HG02840 (cell line): Measurements from ENCODE around the gene ERBB4.
A peak's percentile ranks its signal among the peaks of the same experiment; 100 is the strongest.

Experiments
- ATAC-seq: cut with Tn5 transposase; IDR thresholded peaks from one replicate; pipeline ENCODE4 v1.9.1; 2021; ENCODE audit warnings: mild to moderate bottlenecking, moderate library complexity, moderate number of reproducible peaks; ENCODE audit not compliant: unreplicated experiment, low FRiP score

Gene ERBB4

DNA sequence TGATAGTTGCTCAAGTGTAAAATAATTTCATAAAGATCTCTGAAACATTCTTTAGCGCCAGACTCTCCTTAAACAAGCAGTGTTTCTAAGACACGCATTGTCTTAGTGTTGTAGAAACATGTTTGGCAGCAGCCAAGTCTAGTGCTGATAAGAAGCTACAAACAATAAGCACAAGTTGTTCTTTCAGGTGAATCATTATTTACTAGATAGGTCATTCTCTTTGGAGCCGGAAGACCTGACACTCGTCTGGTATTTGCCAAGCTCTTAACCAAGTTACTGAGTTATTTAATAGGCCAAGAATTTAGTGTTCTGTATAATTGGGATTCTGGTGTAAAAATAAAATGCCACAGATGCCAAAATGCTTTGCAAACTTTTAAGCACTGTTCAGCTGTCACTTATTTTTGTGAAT is 1130.1 kb downstream of the ERBB4 start:
- ATAC-seq, result no peak

DNA sequence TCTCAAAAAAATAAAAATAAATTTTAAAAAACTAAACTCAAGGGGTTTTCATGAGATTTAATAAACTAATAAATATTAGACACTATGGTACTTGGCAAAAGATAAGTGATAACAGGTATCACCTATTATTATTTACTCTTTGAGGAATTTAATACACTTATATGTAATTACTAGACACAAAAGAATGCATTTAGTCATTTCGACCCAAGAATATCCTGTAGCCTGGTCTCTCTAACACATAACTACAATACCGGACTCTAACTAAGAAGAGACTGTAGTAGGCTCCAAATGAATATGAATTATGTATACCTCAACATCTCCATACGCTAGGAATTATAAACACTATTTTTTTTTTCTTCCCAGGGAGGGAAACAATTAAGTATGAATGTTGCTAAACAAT is 1131.5 kb downstream of the ERBB4 start:
- ATAC-seq, result no peak

DNA sequence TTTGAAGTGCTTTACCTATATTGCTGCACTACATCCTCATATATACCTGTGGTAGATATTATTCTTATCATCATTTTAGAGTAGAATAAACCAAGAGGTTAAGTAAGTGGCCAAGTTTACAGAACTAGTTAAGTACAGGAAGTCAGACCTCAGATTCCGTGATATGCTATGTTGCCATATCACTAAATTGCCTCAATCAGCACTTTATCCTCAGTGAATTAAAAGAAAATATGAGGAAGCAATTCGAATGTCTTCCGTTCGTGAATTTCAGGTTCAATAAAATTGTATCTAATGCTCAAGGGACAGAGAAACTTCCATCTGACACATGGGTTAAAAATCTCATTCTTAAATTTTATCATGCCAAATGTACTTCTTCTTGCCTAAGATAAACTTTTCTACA is 1133.6 kb downstream of the ERBB4 start:
- no peak for ATAC-seq

DNA sequence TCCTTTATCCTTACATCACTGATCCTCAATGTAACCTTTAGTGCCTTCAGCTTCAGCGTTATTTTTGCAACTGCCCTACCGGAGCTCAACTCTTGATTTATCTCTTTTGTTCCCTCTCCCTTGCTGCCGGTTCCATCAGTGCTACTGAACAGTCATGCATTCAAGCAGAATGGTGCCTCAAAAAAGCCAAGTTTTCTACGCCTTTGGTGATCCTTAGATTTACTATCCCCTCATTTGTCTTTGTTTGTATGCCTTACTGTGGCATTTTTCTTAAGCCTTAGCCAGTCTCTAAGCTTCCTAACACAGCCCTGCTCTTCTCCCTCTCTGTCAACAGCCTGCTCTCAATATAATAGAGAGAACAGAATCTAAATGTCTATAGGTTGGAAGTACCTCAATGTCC is 1134.5 kb downstream of the ERBB4 start:
- ATAC-seq, result no peak

DNA sequence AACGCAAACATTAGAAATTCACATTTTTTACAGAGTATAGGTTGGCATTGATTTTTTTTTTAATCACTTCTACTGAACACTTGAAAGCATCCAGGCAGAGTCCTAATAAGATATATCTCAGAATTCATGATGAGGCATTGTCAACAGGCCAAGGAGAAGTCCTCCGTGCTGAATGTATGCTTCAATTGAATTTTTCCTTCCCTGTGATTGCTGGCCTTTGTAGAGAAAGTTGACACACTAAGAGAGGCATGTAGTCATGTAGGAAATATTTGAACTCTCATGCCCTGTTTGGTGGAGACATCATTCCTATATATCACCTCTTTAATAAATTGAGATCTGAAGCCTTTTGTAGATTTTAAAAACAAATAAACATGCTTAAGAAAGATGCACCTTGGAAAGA is 1137.3 kb downstream of the ERBB4 start:
- no peak for ATAC-seq

- ATAC-seq, result no peak
Observed at GRCh38 chr2:211397764-211398163, 1140.8 kb downstream of the ERBB4 start.

GRCh38 chr2:211396815-211397214 is 1141.8 kb downstream of the ERBB4 start:
- ATAC-seq, result no peak

- ATAC-seq, result no peak
Observed at GRCh38 chr2:211391189-211391567, 1147.4 kb downstream of the ERBB4 start.

DNA sequence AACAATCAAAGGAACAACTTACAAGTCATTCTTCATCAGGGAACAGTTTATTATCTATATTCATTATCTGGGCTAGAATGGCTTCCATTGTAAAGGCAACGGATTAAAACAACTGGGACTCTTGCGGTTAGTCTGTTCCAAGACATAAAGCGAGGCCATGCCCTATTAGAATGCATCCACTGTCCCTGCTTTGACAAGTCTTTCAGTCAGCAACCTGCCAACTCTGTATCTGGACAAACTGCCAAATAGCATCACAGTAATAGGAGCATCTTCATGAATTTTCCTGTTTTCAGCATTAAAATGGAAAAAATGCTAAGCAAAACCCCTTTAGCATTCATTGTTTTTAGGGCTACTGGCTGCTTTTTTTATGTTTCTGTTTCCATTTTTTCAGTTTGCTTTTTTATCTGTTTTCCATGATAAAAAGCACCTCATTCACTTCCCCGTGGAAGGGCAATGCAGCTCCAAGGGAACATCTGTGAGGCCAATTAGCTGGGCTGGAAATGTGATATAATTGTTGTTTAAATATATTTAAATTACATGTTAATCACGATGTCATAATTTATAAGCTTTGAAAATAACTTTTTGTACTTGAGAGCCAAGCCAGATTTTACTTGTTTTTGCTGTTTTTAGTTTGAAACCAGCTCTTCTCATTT is 1147.9 kb downstream of the ERBB4 start:
- ATAC-seq, result no peak

GRCh38 chr2:211387734-211388133 is 1150.9 kb downstream of the ERBB4 start:
- ATAC-seq, result no peak

GRCh38 chr2:211380041-211380440 is 1158.6 kb downstream of the ERBB4 start:
- ATAC-seq, result no peak

DNA sequence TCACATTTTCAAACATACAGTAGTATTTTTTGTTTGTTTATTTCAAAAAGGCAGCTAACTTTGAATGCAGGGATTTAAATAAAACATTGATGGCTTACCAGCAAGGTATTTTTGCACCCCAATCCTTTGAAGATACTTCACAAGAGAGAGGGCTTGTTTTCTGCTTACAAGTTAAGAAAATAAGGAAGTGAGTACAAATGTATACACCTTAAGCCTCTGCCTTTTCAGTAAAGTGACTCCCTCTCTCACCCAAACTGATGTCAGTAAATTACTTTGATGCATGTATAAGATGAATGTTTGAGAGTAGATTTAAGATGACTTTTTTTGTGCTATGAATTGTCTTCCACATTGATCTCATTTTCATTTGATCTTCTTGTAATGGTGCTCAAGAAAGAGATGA is 1162.2 kb downstream of the ERBB4 start:
- ATAC-seq, result no peak

DNA sequence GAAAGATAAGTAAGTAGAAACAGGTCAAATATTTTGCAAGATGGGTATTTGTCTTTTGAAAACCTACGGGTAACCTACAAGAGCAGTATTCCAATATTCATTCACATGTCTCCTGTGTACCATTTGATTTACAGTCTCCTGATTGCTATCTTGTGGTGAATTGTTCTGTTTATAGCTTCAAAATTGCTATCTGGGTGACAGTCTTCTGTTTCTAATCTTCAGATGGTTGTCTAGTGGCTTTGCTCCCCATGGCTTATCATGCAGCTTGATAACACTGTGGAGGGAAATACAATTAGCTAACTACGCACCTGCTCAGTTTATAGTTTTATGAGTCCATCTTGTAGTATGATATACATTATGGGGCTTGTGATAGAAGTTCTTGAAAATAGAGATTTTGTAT is 1165.4 kb downstream of the ERBB4 start:
- ATAC-seq, result no peak

DNA sequence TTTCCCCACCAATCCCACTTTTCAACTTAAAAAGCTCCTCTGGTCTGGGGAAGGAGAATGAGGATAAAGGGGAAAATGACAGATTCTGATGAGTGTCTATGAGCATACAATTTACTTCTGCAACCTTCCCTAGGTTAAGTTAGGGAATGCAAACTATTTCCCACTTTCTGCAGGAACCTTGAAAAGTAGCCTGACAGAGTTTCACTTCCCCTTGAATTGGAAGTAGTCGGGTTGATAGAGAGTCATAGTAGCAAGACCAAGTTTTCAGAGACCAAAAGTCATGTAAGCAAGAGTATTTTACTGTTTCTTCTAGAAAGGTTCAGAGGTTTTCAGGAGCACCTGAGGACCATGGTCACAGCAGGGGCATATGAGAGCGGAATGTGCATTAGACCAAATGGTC is 1167.1 kb downstream of the ERBB4 start:
- no peak for ATAC-seq

- ATAC-seq, result no peak
Observed at GRCh38 chr2:211368467-211368866, 1170.1 kb downstream of the ERBB4 start.

GRCh38 chr2:211367711-211368110 is 1170.9 kb downstream of the ERBB4 start:
- ATAC-seq, result peak; percentile 84

DNA sequence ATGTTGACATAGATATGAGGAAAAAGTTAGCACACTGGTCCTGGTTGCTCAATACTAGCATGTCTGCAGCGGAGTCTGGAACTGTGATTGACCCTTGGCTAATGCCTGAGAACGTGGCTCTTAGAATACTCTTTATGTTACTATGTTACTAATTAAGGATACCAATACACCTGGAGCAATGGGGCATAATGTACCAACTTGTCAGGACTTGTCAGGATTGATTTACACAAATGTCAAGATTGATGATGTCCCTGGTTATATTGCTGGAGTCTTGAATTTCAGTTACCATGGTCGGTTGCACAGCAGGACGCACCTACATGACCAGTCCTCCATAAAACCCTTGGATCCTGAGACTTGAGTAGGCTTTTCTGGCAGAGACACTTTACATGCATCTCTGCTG is 1171.3 kb downstream of the ERBB4 start:
- ATAC-seq, result no peak

- ATAC-seq, result no peak
Observed at GRCh38 chr2:211364911-211365310, 1173.7 kb downstream of the ERBB4 start.

DNA sequence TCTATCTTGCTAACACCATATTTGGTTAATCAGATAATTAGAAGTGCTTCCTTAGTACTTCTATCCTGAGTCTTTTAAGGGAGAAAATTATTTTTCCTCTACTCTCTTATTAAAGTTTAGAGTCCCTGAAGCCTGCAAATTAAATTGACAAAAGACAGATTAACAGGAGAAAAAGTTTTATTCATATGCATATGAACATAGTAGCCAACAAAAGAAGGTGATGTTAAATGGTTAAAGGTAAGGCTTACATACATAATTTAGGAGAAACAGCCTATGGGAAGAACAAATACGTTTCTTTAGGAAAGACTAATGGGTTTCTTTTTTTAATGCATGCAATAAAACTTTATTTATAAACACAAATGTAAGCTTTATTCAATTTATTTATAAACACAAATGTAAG is 1177.2 kb downstream of the ERBB4 start:
- ATAC-seq, result no peak

DNA sequence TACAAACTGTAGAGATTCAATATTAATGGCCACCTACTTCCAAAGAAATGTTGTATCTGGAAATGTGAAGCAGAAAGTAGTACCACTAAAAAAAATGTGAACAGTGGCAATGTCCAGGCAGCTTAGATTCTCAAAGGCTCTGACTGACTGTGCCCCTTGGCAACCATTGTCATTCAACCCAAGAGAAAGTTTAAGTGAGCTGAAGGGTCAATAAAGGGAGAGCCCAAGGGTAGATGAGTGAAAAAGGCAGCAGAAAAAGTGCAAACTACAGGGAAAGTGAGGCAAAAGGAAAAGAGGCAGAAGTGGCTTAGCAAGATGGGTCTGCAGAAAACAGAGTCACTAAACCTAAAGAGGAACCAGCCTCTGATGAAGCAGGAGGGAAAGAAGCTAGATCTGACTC is 1179.3 kb downstream of the ERBB4 start:
- no peak for ATAC-seq

GRCh38 chr2:211358504-211358903 is 1180.1 kb downstream of the ERBB4 start:
- ATAC-seq, result no peak

DNA sequence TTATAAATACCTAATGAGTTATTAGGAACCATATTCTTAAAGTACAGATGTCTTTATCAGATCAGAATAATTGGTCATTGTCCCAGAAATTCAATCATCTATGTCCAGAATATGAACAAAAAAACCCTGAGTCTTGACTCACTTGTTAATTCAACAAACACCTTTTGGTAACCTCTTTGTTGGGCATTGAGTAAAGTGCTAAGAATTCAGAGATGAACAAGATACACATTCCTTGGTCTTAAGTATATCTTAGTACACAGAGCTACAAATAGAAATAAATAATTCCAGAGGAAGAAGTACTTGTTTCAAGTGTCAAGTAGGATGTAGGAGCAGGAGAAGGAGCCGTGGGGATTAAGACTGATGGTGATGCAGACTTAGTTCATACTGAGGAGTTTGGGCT is 1184.1 kb downstream of the ERBB4 start:
- no peak for ATAC-seq

DNA sequence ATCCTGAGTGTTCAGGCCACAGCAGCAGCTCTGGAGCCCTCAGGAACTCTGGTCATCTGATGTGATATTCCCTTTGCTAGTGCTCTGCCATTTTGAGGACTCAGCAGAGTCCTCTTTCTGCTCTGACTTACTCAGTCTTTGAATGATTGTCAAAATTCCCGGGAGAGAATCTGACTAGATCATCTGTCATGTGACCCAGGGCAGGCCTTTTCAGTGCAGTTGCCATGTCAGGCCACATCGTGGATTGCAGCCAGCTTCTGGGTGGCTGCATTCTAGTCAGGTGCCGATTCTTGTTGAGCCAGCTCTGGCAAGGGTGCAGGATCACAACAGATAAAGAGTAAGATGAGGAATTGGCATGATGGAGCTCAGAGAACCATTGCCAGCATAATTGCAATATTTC is 1186.6 kb downstream of the ERBB4 start:
- no peak for ATAC-seq
